Activated B cell treated with CpG ODN at 0.5 μM for 24 hours (primary cell): Measurements from ENCODE around the gene AAK1. TPM values are rescaled to one million over a fixed set of nuclear protein-coding genes. Genes with fewer than 3 reads are reported as not detected.

Source experiments
- ATAC-seq: fragments of 200-7000 bp; cut with Tn5 transposase; one replicate; pipeline ENCODE4 v1.10.0; 2021; ENCODE audit warnings: low read depth, mild to moderate bottlenecking, moderate library complexity
- CTCF ChIA-PET: fragments of 350-600 bp; sonication (Branson Sonifier 250); formaldehyde crosslinking; loops from one replicate; lab custom pipeline; 2021; ENCODE audit warnings: antibody characterized with exemption; lab: Charles Lee
- POLR2A ChIA-PET: fragments of 350-600 bp; sonication (Branson Sonifier 250); formaldehyde crosslinking; loops from one replicate; lab custom pipeline; 2021; ENCODE audit warnings: antibody characterized with exemption; lab: Charles Lee
- DNase-seq: peaks from one replicate; pipeline ENCODE4 v3.0.0; 2022
- H3K27ac Mint-ChIP-seq: one replicate; pipeline ENCODE4 v1.8.0; 2020; ENCODE audit warnings: mixed read lengths
- H3K27me3 Mint-ChIP-seq: one replicate; pipeline ENCODE4 v1.8.0; 2021; ENCODE audit warnings: mixed read lengths
- H3K36me3 Mint-ChIP-seq: one replicate; pipeline ENCODE4 v1.8.0; 2021; ENCODE audit warnings: low read depth, mixed read lengths
- H3K4me1 Mint-ChIP-seq: one replicate; pipeline ENCODE4 v1.8.0; 2021; ENCODE audit warnings: mixed read lengths
- H3K4me3 Mint-ChIP-seq: one replicate; pipeline ENCODE4 v1.8.0; 2020; ENCODE audit warnings: mild to moderate bottlenecking, mixed read lengths
- H3K9me3 Mint-ChIP-seq: one replicate; pipeline ENCODE4 v1.8.0; 2020; ENCODE audit warnings: mixed read lengths
- intact Hi-C: fragments of 100-400 bp; cut with micrococcal nuclease; formaldehyde crosslinking; loops from one replicate; pipeline ENCODE4 v1.15.1; 2024
- total RNA-seq: library from RNA; stranded (reverse); gene quantifications from 2 replicates; pipeline ENCODE4 v1.2.3, GENCODE V29; 2022
- TF ChIP-seq, protein P1 (sequence below): fragments of 200-600 bp; IDR thresholded peaks from one replicate; pipeline ENCODE4 v1.8.0; 2022; ENCODE audit warnings: antibody characterized with exemption, mild to moderate bottlenecking

The AAK1 gene
- total RNA-seq, 1 donor from 2014 or later = 4.7 TPM

DNA sequence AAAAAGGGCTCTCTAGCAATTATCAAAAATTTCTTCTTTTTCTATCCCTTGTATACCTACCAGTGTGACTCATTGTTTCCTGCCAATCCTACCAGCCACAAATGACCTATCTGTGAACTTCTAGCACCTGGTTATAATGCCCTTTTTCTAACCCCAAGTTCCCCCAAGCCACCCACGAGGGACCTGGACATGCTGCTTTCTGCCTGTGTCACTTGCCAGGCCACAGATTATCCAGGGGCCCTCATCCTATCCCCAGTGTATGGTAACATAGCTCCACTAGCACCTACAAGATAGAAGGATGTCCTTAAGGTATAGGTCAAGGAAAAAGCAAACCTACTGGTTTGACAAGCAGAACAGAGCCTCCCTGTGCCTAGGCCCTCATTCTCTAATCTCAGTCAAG lies 26.8 kb downstream of the AAK1 start:
- TF ChIP-seq, protein P1, sequence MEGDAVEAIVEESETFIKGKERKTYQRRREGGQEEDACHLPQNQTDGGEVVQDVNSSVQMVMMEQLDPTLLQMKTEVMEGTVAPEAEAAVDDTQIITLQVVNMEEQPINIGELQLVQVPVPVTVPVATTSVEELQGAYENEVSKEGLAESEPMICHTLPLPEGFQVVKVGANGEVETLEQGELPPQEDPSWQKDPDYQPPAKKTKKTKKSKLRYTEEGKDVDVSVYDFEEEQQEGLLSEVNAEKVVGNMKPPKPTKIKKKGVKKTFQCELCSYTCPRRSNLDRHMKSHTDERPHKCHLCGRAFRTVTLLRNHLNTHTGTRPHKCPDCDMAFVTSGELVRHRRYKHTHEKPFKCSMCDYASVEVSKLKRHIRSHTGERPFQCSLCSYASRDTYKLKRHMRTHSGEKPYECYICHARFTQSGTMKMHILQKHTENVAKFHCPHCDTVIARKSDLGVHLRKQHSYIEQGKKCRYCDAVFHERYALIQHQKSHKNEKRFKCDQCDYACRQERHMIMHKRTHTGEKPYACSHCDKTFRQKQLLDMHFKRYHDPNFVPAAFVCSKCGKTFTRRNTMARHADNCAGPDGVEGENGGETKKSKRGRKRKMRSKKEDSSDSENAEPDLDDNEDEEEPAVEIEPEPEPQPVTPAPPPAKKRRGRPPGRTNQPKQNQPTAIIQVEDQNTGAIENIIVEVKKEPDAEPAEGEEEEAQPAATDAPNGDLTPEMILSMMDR = no peak
- ChIA-PET CTCF (no interaction called here), POLR2A (no interaction called here)
- H3K27ac Mint-ChIP-seq = no peak overlapping the region
- DNase-seq (no peak), ATAC-seq (peak; percentile 37)
- no peaks in the 10 kb centered on the region for H3K9me3 Mint-ChIP-seq
- intact Hi-C loops = no loop called here
- peaks cover 3% of the 10 kb centered on the region for H3K4me1 Mint-ChIP-seq
- H3K27me3 Mint-ChIP-seq = no peaks in the 10 kb centered on the region
- no peak overlapping the region for H3K4me3 Mint-ChIP-seq
- H3K36me3 Mint-ChIP-seq = no peaks in the 10 kb centered on the region

DNA sequence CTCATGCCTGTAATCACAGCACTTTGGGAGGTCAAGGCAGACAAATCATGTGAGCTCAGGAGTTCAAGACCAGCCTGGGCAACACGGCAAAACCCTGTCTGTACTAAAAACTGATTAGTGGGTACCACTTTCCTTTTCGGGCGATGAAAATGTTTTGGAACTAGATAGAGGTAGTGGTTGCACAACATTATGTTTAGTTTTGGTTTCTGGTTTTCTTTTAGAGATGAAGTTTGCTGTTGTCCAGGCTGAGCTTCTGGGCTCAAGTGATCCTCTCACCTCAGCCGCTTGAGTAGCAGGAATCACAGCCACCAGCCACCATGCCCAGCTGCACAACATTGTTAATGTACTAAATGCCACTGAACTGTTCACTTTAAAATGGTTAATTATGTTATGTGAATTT lies 27.6 kb downstream of the AAK1 start:
- no peaks in the 10 kb centered on the region for H3K36me3 Mint-ChIP-seq
- H3K4me1 Mint-ChIP-seq = peaks cover 3% of the 10 kb centered on the region
- no peak for ATAC-seq
- intact Hi-C loops = no loop called here
- no peaks in the 10 kb centered on the region for H3K27me3 Mint-ChIP-seq
- POLR2A ChIA-PET = no interaction called here
- no peak overlapping the region for H3K4me3 Mint-ChIP-seq
- H3K9me3 Mint-ChIP-seq = no peaks in the 10 kb centered on the region
- H3K27ac Mint-ChIP-seq = no peak overlapping the region
- CTCF ChIA-PET = no interaction called here
- TF ChIP-seq, protein P1 = no peak
- DNase-seq = no peak

DNA sequence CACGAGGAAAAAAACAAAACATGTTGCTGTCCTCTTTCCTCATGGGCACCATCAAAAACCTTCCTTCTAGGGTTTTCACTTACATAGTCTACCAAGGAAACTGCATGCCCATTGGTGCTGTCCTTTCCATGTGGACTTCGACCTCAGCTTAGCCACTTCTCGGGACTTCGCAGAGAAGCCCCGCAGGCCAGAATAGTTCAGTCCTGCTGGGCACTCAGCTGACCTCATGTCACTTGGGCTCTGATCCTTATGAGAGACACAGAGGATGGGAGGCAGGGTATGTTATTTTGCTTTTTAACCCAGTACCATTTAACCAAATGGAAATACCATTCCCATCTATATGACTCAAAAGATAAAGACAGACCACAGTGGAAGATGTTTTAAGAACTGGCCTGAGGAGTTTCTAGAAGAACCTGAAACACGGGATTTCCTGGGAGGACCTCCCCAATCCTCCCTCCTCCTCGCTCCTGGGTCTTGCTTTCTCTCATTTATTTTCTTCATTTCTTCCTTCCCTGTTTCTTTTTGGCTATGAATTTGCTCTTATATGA lies 28.4 kb downstream of the AAK1 start:
- Mint-ChIP-seq H3K27ac (no peak overlapping the region), H3K4me3 (no peak overlapping the region), H3K27me3 (no peaks in the 10 kb centered on the region), H3K9me3 (peaks cover 1% of the 10 kb centered on the region), H3K4me1 (peaks cover 3% of the 10 kb centered on the region), H3K36me3 (no peaks in the 10 kb centered on the region)
- ATAC-seq (no peak), DNase-seq (no peak)
- intact Hi-C loops = no loop called here
- TF ChIP-seq, protein P1 = no peak
- ChIA-PET CTCF (no interaction called here), POLR2A (no interaction called here)

DNA sequence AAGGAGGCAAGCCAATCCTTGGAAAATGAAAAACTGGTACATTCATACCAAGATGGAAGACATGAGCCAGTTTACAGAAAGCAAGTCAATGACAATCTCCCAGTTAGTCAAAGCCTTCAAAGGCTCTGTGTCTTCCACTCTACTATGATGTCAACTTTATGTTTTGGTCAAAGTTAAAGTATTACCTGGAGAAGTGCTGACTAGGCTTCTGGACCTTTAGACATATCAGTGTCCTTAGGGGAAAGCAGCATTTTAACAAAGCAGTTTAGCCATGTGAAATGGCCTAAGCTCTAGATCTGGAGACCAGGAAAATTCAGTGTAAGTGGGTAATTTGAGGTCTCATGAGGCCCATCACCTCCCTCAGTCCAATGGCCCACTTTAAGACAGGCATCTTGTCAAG lies 30.8 kb downstream of the AAK1 start:
- CTCF ChIA-PET = interaction anchor here (1.2 kb wide), 1 partner anchor 46 kb away, joined by 3 read pairs; no protein-coding TSS in a partner anchor
- H3K27ac Mint-ChIP-seq = no peak overlapping the region
- DNase-seq (no peak), ATAC-seq (no peak)
- H3K27me3 Mint-ChIP-seq = peaks cover under 1% of the 10 kb centered on the region
- peaks cover 9% of the 10 kb centered on the region for H3K4me1 Mint-ChIP-seq
- H3K9me3 Mint-ChIP-seq = peaks cover 2% of the 10 kb centered on the region
- POLR2A ChIA-PET = no interaction called here
- no peak overlapping the region for H3K4me3 Mint-ChIP-seq
- TF ChIP-seq, protein P1 = no peak
- intact Hi-C loops = no loop called here
- no peaks in the 10 kb centered on the region for H3K36me3 Mint-ChIP-seq

DNA sequence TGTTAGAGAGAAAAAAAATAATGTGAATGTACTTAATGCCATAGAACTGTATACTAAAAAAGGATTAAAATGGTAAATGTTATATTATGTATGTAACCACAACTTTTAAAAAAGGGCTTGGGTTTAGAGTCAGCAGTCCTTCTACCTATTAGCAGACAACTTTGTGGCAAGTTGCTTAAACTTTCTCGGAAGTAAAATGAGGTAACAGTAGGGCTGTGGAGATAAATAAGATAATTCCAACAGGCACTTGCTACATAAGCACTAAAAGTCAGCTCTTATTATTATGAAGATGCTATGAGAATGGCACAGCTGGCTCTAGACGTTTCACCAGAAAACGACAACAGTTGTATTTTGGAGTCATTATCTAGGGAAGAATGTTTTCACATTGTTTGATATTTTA lies 31.3 kb downstream of the AAK1 start:
- ATAC-seq (no peak), DNase-seq (no peak)
- peaks cover 10% of the 10 kb centered on the region for H3K4me1 Mint-ChIP-seq
- H3K36me3 Mint-ChIP-seq = no peaks in the 10 kb centered on the region
- peaks cover 2% of the 10 kb centered on the region for H3K27me3 Mint-ChIP-seq
- H3K27ac Mint-ChIP-seq = no peak overlapping the region
- ChIA-PET POLR2A (no interaction called here), CTCF (no interaction called here)
- TF ChIP-seq, protein P1 = no peak
- peaks cover 2% of the 10 kb centered on the region for H3K9me3 Mint-ChIP-seq
- intact Hi-C loops = no loop called here
- no peak overlapping the region for H3K4me3 Mint-ChIP-seq
